GM12878 (cell line): ENCODE data around the gene MSANTD2. TPM values are rescaled to one million over a fixed set of nuclear protein-coding genes. Genes with fewer than 3 reads are reported as not detected.

Experiments used
- ATAC-seq: fragments of 200-7000 bp; cut with Tn5 transposase; 3 replicates; pipeline ENCODE4 v1.9.1; 2020; ENCODE audit warnings: mild to moderate bottlenecking, moderate library complexity
- BruUV-seq: library from RNA; stranded (reverse); fragments of 400-500 nt; replicated peaks from 2 replicates; lab custom pipeline; 2021; lab: Mats Ljungman, UMichigan
- CTCF ChIA-PET: fragments of 300-600 bp; sonication (Branson Sonifier 250); formaldehyde crosslinking; extraction: SDS; loops from one replicate; lab custom pipeline; 2021; ENCODE audit warnings: inconsistent platforms; lab: Yijun Ruan, JAX
- POLR2A ChIA-PET: fragments of 350-600 bp; formaldehyde crosslinking; extraction: SDS; loops from one replicate; lab custom pipeline; 2021; ENCODE audit warnings: inconsistent platforms; lab: Charles Lee
- RAD21 ChIA-PET: fragments of 300-600 bp; sonication (Branson Sonifier 250); formaldehyde crosslinking; loops from one replicate; lab custom pipeline; 2023; ENCODE audit warnings: antibody characterized with exemption; ENCODE audit not compliant: unreplicated experiment; lab: Charles Lee
- SMC1A ChIA-PET: fragments of 300-600 bp; sonication (Branson Sonifier 250); formaldehyde crosslinking; loops from one replicate; lab custom pipeline; 2023; ENCODE audit not compliant: unreplicated experiment, uncharacterized antibody; lab: Charles Lee
- DNase-seq: peaks from one replicate; pipeline ENCODE4 v3.0.0-alpha.2; 2011; ENCODE audit warnings: low read depth, low spot score
- FAIRE-seq: peaks from 3 replicates; lab custom pipeline; 2011; peaks lifted over from hg19 to GRCh38; lab: Jason Lieb, UNC
- H2AFZ ChIP-seq: 2 replicates; pipeline ENCODE4 v1.6.0; 2011; ENCODE audit warnings: low read depth, low read length, control low read depth; ENCODE audit not compliant: control insufficient read depth
- H3K27ac ChIP-seq: 2 replicates; pipeline ENCODE4 v1.5.1; 2011; ENCODE audit warnings: control low read depth; ENCODE audit not compliant: control insufficient read depth, insufficient read depth
- H3K27me3 ChIP-seq, 2 experiments: replicated peaks in 1 of 2; 2 replicates each; pipeline versions ENCODE4 v1.6.0 to v1.6.1; 2011; ENCODE audit warnings: low read length in 1 of 2; ENCODE audit not compliant: control insufficient read depth in 2 of 2, insufficient read depth in 2 of 2
- H3K36me3 ChIP-seq, 2 experiments: 2 replicates each; pipeline ENCODE4 v1.5.1; 2011; ENCODE audit warnings: low read length in 1 of 2; ENCODE audit not compliant: control insufficient read depth in 2 of 2, insufficient read depth in 2 of 2
- H3K4me1 ChIP-seq: 2 replicates; pipeline ENCODE4 v1.6.1; 2011; ENCODE audit warnings: mild to moderate bottlenecking, low read length, moderate library complexity, mixed read lengths; ENCODE audit not compliant: control insufficient read depth, insufficient read depth
- H3K4me2 ChIP-seq: 2 replicates; pipeline ENCODE4 v1.6.0; 2011; ENCODE audit warnings: control low read depth; ENCODE audit not compliant: control insufficient read depth, insufficient read depth
- H3K4me3 ChIP-seq: fragments of 200-600 bp; sonication (generic); 2 replicates; pipeline ENCODE4 v1.5.1; 2016
- H3K79me2 ChIP-seq: 2 replicates; pipeline ENCODE4 v1.6.0; 2011; ENCODE audit warnings: low read length; ENCODE audit not compliant: control insufficient read depth, insufficient read depth
- H3K9ac ChIP-seq: 2 replicates; pipeline ENCODE4 v1.8.0; 2011; ENCODE audit warnings: low read length, control low read depth, mixed read lengths; ENCODE audit not compliant: control insufficient read depth, insufficient read depth
- H3K9me3 ChIP-seq: replicated peaks from 3 replicates; pipeline ENCODE4 v1.5.1; 2011; ENCODE audit warnings: mild to moderate bottlenecking, low read length; ENCODE audit not compliant: control insufficient read depth, insufficient read depth
- H4K20me1 ChIP-seq: 2 replicates; pipeline ENCODE4 v1.6.0; 2011; ENCODE audit not compliant: control insufficient read depth, insufficient read depth
- BHLHE40 ChIP-seq, 2 experiments: fragments of 450-650 bp in 1 of 2; IDR thresholded peaks; 2 replicates each; pipeline ENCODE4 v1.6.1; 2011 to 2017; ENCODE audit warnings: low read depth in 2 of 2, borderline replicate concordance in 1 of 2, improper control_type of control experiment in 1 of 2, low read length in 1 of 2, mild to moderate bottlenecking in 1 of 2
- CBX5 ChIP-seq: sonication (generic); IDR thresholded peaks from 2 replicates; pipeline ENCODE4 v1.6.1; 2016; ENCODE audit warnings: low read depth, moderate library complexity, mild to moderate bottlenecking, inconsistent platforms
- CHD1 ChIP-seq: IDR thresholded peaks from 2 replicates; pipeline ENCODE4 v1.6.1; 2012; ENCODE audit warnings: low read depth, low read length, improper control_type of control experiment
- E2F8 ChIP-seq: fragments of 450-650 bp; IDR thresholded peaks from 2 replicates; pipeline ENCODE4 v1.6.1; 2018; ENCODE audit warnings: mild to moderate bottlenecking, low read depth, moderate library complexity; ENCODE audit not compliant: partially characterized antibody
- FOXK2 ChIP-seq: fragments of 450-650 bp; IDR thresholded peaks from 2 replicates; pipeline ENCODE4 v1.6.1; 2017; ENCODE audit warnings: mild to moderate bottlenecking, moderate library complexity
- HCFC1 ChIP-seq: fragments of 150-350 bp; IDR thresholded peaks from 2 replicates; pipeline ENCODE4 v1.6.1; 2014; ENCODE audit warnings: low read length
- HDAC6 ChIP-seq: fragments of 200-600 bp; sonication (generic); IDR thresholded peaks from one replicate; pipeline ENCODE4 v1.8.0; 2017; ENCODE audit warnings: antibody characterized with exemption; ENCODE audit not compliant: unreplicated experiment
- IRF4 ChIP-seq: IDR thresholded peaks from 2 replicates; pipeline ENCODE4 v1.6.1; 2011; ENCODE audit warnings: low read depth, low read length
- LARP7 ChIP-seq: fragments of 450-650 bp; IDR thresholded peaks from 2 replicates; pipeline ENCODE4 v1.6.1; 2017; ENCODE audit warnings: mild to moderate bottlenecking
- MEF2A ChIP-seq: IDR thresholded peaks from 2 replicates; pipeline ENCODE4 v1.6.1; 2011; ENCODE audit warnings: low read depth, mild to moderate bottlenecking, low read length, moderate library complexity; ENCODE audit not compliant: insufficient read depth
- NFIC ChIP-seq: IDR thresholded peaks from 2 replicates; pipeline ENCODE4 v1.6.1; 2012; ENCODE audit warnings: low read depth, mild to moderate bottlenecking, inconsistent platforms, low read length, moderate library complexity
- PAX8 ChIP-seq: fragments of 450-650 bp; IDR thresholded peaks from 2 replicates; pipeline ENCODE4 v1.6.1; 2017; ENCODE audit warnings: mild to moderate bottlenecking, moderate library complexity
- RFX5 ChIP-seq: IDR thresholded peaks from 2 replicates; pipeline ENCODE4 v1.6.1; 2011; ENCODE audit warnings: low read depth, low read length, improper control_type of control experiment
- SIN3A ChIP-seq: IDR thresholded peaks from 2 replicates; pipeline ENCODE4 v1.6.1; 2012; ENCODE audit warnings: low read depth, low read length, improper control_type of control experiment
- SUPT20H ChIP-seq: IDR thresholded peaks from 2 replicates; pipeline ENCODE4 v1.6.1; 2011; ENCODE audit warnings: low read depth, mild to moderate bottlenecking, low read length, moderate library complexity, borderline replicate concordance; ENCODE audit not compliant: control insufficient read depth
- ZZZ3 ChIP-seq: IDR thresholded peaks from 2 replicates; pipeline ENCODE4 v1.6.1; 2011; ENCODE audit warnings: low read depth; ENCODE audit not compliant: control insufficient read depth, insufficient read length
- WGBS: methylation state at CpG from one replicate; pipeline ENCODE4 v1.1.6; 2016; ENCODE audit warnings: low lambda C conversion rate; ENCODE audit not compliant: insufficient replicate concordance, insufficient coverage; ENCODE audit errors: missing lambda C conversion rate; 5-methylcytosine and 5-hydroxymethylcytosine counted together
- in situ Hi-C: fragments of 300-500 bp; cut with MboI; formaldehyde crosslinking; loops from 9 replicates; pipeline ENCODE4 v1.14.3; 2018; ENCODE audit warnings: mixed read lengths
- intact Hi-C: fragments of 100-400 bp; cut with micrococcal nuclease; formaldehyde crosslinking; loops from one replicate; pipeline ENCODE4 v1.14.2; 2022; ENCODE audit not compliant: unreplicated experiment
- polyA plus RNA-seq, 11 experiments: library from polyadenylated mRNA; depleted of rRNA in 4 of 11; unstranded in 6 of 11; stranded (reverse) in 5 of 11; fragments of >200 nt; fragmentation: Nextera tagmentation in 4 of 11; fragmentation: Illumina TruSeq in 1 of 11; extraction: Ambion mirVana in 4 of 11; extraction: Trizol in 1 of 11; gene quantifications; 1 replicate in 1 of 11; 2 replicates in 10 of 11; pipeline versions ENCODE4 v1.2.1 to v1.2.3, GENCODE V29; 2011 to 2016; ENCODE audit warnings: inconsistent platforms in 2 of 11, missing spikeins in 2 of 11, low read depth in 1 of 11
- total RNA-seq, 4 experiments: library from RNA; depleted of rRNA in 3 of 4; stranded (reverse); fragments of >200 nt in 3 of 4; fragmentation: Illumina TruSeq in 1 of 4; extraction: Trizol in 1 of 4; gene quantifications; 2 replicates each; pipeline versions ENCODE4 v1.2.1 to v1.2.3, GENCODE V29; 2013 to 2021

Gene MSANTD2
- total and polyA plus RNA-seq, 10 of the 15 experiments (the other 5 are each of a cell fraction or from before 2014, with no cell fraction given) = 3.0 to 12.4 (median 8.0) TPM

- BruUV-seq = no TSS peak
- intact Hi-C loops = loop anchor here (2.0 kb wide), 2 partner anchors 37 kb away; partner anchors contain the start of gene ESAM
- FAIRE-seq (no peak), ATAC-seq (peak; percentile 63), DNase-seq (no peak)
- in situ Hi-C loops = no loop called here
- under 1% methylated on average over 82 of the region's 83 CpGs for WGBS
- H3K9ac ChIP-seq = peak overlapping the region; percentile 81
- ChIA-PET CTCF (interaction anchor here (0.7 to 11.5 kb wide), 13 partner anchors 10 to 155 kb away, joined by 3 to 272 read pairs (median 6); partner anchors contain the start of gene ESAM), POLR2A (interaction anchor here (0.9 to 2.4 kb wide), 7 partner anchors 9 to 177 kb away, joined by 3 to 9 read pairs (median 3); partner anchors contain the start of gene TBRG1), SMC1A (interaction anchor here (0.6 to 8.4 kb wide), 11 partner anchors 10 to 130 kb away, joined by 3 to 83 read pairs (median 5); partner anchors contain the start of gene ESAM), RAD21 (interaction anchor here (0.5 to 3.8 kb wide), 10 partner anchors 32 to 1943 kb away, joined by 3 to 35 read pairs (median 6); partner anchors contain the start of genes ESAM, NRGN, SIAE and SPA17)
- H3K9me3 ChIP-seq = no peaks in the 10 kb centered on the region
- H3K79me2 ChIP-seq = peaks cover 59% of the 10 kb centered on the region
- H3K27ac ChIP-seq = peak overlapping the region; percentile 94
- H3K4me2 ChIP-seq = peak overlapping the region; percentile 92
- H3K27me3 ChIP-seq = peaks cover 0 to 1% of the 10 kb centered on the region in 2 experiments; a peak in 1 of 4 replicates
- H3K4me3 ChIP-seq = peak overlapping the region; percentile 84
- H4K20me1 ChIP-seq = no peaks in the 10 kb centered on the region
- peak overlapping the region; percentile 76 for H2AFZ ChIP-seq
- peaks cover 9% of the 10 kb centered on the region for H3K4me1 ChIP-seq
- no peaks in the 10 kb centered on the region for H3K36me3 ChIP-seq
- TF ChIP-seq ZZZ3 (no peak), CBX5 (no peak), E2F8 (no peak), SIN3A (0 out of 2 replicates have a peak, but pooled peaks have one; percentile 55), FOXK2 (no peak), HDAC6 (no peak), IRF4 (no peak), MEF2A (no peak), SUPT20H (no peak), BHLHE40 (IDR thresholded peaks at IDR 0.05; ENCODE audit: borderline replicate concordance in 1 of 2, low read depth in 2 of 2, low read length in 1 of 2) (peak; percentile 28 to 48; a peak in 1 of 4 replicates), NFIC (no peak), HCFC1 (no peak), RFX5 (no peak), PAX8 (no peak), CHD1 (no peak), LARP7 (0 out of 2 replicates have a peak, but pooled peaks have one; percentile 22)
Observed at GRCh38 chr11:124799348-124800225, 619 bp downstream of the MSANTD2 start.
